ENCODE results near the gene STRBP. TPM values are rescaled to one million over a fixed set of nuclear protein-coding genes. Genes with fewer than 3 reads are reported as not detected.

STRBP gene
- total RNA-seq, 1 experiment from 2014 or later = 74.0 TPM

DNA sequence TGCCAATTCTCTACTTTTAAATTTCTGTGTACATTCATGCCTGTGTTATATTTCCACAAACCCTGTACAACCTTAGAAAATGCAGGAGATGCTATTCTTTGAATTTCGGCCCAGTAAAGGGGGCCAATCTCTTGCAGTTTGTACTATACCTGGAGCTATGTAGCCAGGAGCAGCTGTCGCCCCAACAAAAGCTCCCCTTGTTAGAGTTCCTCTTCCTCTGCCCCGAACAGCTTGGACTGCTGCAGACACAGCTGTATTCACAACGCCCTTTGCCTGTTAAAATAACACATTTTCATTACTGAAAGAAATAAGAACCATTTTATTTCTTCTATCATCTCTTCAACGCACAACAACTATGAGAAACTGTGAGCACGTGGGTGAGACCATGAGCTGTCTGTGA lies 135.7 kb downstream of the STRBP start:
- Histone ChIP-seq H3K9ac (ENCODE audit: extremely low read depth, insufficient read length, low read length) (no peak overlapping the region), H3T11ph (ENCODE audit: low read length) (no peak overlapping the region), H3K9me3 (ENCODE audit: control insufficient read depth, low read depth, low read length) (no peaks in the 10 kb centered on the region), H3K18ac (ENCODE audit: insufficient read length, low read depth, low read length) (no peak overlapping the region), H4K5ac (ENCODE audit: insufficient read length, low read depth, low read length) (no peak overlapping the region), H3K27ac (ENCODE audit: insufficient read length, low read depth, low read length) (no peak overlapping the region), H2BK12ac (ENCODE audit: insufficient read length, low read depth, low read length) (no peak overlapping the region), H3K23ac (ENCODE audit: insufficient read length, low read depth, low read length) (no peak overlapping the region), H2AK5ac (ENCODE audit: insufficient read length, low read length) (no peak overlapping the region), H4K8ac (replicated peaks; ENCODE audit: insufficient read length, low read depth, low read length) (no peak overlapping the region), H2AFZ (ENCODE audit: low read length) (no peak overlapping the region), H2BK15ac (ENCODE audit: low read depth, low read length) (no peak overlapping the region), H3K27me3 (ENCODE audit: insufficient read depth, low read length) (no peaks in the 10 kb centered on the region), H3K79me2 (ENCODE audit: insufficient read depth, low read length) (no peaks in the 10 kb centered on the region), H3K79me1 (ENCODE audit: insufficient read depth, low read depth, low read length, poor library complexity, severe bottlenecking) (no peaks in the 10 kb centered on the region), H3K56ac (ENCODE audit: insufficient read length, low read depth, low read length) (no peak overlapping the region), H3K4me2 (ENCODE audit: insufficient read depth, insufficient read length, low read length) (no peak overlapping the region), H2BK5ac (ENCODE audit: insufficient read length, low read length) (no peak overlapping the region), H3K4me1 (ENCODE audit: insufficient read depth, low read length) (no peaks in the 10 kb centered on the region), H3K14ac (ENCODE audit: insufficient read depth, low read length) (no peak overlapping the region), H4K91ac (ENCODE audit: insufficient read length, low read depth, low read length) (no peak overlapping the region), H3K23me2 (ENCODE audit: insufficient read length, low read depth, low read length, poor library complexity, severe bottlenecking) (no peaks in the 10 kb centered on the region), H3K4ac (ENCODE audit: low read depth, low read length) (no peak overlapping the region), H2BK20ac (ENCODE audit: low read depth, low read length, poor library complexity, severe bottlenecking) (no peak overlapping the region), H2BK120ac (ENCODE audit: low read depth, low read length, poor library complexity, severe bottlenecking) (no peak overlapping the region), H4K20me1 (ENCODE audit: control insufficient read depth, insufficient read depth, insufficient read length) (no peaks in the 10 kb centered on the region)
- H3K27ac Mint-ChIP-seq = no peak overlapping the region
- no peak overlapping the region for H3K4me3 Mint-ChIP-seq
- no peak for TF ChIP-seq CTCF (conservative IDR thresholded peaks at IDR 0.05)
- peaks cover 18 to 32% (median 18%) of the 10 kb centered on the region in 3 experiments; a peak in 6 of 7 replicates for H3K36me3 Mint-ChIP-seq (ENCODE audit: insufficient read depth in 1 of 3, low read depth in 3 of 3)
- H3K9me3 Mint-ChIP-seq = no peaks in the 10 kb centered on the region
- no CpG with 5 or more reads among the region's 6 CpGs for WGBS (ENCODE audit: extremely low coverage, insufficient read length, low lambda C conversion rate)
- H3K27me3 Mint-ChIP-seq (ENCODE audit: low read depth) = no peaks in the 10 kb centered on the region
- no peak for DNase-seq
- no peaks in the 10 kb centered on the region for H3K4me1 Mint-ChIP-seq
